HG03571 (cell line): ENCODE data around the gene WBP2.
"Not testable (repeated sequence)": the region's sequence is repeated elsewhere in the genome, so short reads cannot be mapped to it uniquely, and the experiment has no call there.

Experiments used
- ATAC-seq: cut with Tn5 transposase; IDR thresholded peaks from one replicate; pipeline ENCODE4 v1.9.1; 2021; ENCODE audit not compliant: unreplicated experiment

Gene WBP2

DNA sequence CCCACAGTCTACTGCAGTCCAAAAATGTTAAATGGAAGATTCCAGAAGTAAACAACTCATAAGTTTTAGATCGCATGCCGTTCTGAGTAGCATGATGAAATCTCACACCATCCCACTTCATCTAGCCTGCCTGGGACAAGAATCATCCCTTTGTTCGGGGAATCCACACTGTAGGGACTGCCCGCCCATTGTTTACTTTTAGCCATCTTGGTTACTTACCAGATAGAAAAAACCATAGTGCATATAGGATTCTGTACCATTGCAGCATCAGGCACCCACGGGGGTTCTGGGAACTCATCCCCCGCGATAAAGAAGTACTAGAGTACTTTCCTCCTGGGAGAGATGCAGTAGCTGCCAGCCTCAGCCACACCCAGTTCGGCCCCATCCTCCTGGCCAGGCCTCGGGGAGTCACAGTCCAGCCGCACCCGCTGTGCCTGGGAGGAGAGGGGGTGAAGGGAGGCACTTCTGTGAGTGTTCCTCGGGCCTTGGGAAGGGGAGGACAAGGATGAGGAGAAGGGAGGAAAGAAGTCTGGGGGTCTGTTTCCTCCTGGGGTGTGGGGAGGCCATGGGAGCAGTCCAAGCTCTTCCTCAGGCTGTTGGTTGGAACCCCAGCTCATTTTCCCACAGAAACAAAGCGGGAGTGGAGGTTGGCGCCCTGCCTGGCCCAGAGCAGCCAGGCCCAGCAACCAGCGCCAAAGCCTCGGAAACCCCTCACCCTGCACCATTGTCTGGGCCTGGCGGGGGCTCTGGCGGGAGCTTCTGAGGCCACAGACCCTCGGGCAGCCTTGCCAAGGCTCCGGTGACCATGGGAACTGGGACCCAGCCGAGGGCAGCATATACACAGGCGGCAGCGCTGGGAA is 14.4 kb upstream of the WBP2 start:
- ATAC-seq, result no peak

DNA sequence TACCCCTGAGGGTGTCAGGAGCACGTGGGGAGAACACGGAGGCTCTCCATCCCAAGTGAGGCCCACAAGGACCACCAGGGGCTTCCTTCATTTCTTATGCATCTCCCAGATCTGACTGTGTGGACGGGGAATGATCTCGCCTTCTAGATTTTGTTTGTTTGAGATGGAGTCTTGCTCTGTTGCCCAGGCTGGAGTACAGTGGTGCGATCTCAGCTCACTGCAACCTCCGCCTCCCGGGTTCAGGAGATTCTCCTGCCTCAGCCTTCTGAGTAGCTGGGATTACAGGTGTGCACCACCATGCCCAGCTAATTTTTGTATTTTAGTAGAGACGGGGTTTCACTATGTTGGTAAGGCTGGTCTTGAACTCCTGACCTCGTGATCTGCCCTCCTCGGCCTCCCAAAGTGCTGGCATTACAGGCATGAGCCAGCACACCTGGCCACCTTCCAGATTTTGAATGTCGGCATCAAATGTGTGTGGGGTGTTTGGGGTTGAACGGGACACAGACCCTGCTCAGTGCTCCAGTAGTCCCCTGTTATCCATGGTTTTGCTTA is 13.7 kb upstream of the WBP2 start:
- not testable (repeated sequence) for ATAC-seq

DNA sequence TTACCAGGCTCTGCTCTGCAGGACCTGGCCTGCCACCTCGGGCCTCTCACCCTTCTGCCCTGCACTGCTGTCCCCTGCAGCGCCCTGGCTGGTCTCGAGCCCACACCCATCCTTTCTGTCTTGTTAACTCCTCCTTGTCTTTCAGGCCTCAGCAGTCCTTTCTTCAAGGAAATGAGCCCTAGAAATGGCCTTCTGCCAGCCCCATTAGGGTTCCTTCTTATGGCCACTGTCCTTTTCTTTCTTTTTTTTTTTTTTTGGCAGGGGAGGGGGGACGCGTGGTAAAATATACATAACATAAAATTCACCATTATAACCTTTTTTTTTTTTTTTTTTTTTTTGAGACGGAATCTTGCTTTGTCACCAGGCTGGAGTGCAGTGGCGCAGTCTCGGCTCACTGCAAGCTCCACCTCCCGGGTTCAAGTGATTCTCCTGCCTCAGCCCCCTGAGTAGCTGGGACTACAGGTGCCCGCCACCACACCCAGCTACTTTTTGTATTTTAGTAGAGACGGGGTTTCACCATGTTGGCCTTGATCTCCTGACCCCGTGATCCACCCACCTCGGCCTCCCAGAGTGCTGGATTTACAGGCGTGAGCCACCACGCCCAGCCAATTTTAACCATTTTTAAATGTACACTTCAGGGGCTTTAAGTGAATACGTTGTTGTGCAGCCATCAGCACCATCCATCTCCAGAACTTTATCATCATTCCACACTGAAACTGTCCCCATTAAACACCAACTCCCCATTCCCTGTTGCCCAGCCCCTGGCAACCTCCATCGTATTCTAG is 10.5 kb upstream of the WBP2 start:
- ATAC-seq, result not testable (repeated sequence)

DNA sequence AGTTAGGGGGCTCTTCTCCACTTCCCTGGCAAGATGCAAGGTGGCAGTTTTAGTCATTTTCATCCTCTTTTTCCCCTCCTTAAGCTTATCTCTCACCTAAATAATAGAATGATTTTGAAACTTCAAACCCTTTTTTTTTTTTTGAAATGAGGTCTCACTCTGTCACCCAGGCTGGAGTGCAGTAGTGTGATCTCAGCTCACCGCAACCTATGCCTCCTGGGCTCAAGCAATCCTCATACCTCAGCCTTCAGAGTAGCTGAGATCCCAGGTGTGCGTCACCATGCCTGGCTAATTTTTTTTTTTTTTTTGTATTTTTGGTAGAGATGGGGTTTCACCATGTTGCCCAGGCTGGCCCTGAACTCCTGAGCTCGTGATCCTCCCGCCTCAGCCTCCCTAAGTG is 9.8 kb upstream of the WBP2 start:
- not testable (repeated sequence) for ATAC-seq

DNA sequence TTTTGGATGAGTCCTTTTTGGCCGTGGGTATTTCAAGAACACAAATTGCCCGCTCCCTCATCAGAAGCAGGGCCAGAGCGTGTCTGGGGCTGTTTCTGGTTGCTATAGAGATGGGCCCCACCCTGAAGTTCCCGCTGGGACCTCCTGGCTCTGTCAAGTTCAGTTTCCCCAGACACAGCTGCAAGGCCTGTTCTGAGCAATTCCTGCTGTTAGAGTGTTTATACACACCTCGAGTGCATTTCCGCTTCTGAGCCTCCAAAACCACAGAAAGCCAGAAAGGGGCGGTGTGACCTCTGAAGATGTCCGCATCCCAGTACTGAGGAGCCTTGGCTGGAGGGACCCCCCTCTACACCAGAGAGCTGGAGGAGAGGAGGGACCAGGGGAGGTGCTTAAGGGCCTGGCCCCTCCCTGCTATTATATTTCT is 9.3 kb upstream of the WBP2 start:
- ATAC-seq, result peak; percentile 81

DNA sequence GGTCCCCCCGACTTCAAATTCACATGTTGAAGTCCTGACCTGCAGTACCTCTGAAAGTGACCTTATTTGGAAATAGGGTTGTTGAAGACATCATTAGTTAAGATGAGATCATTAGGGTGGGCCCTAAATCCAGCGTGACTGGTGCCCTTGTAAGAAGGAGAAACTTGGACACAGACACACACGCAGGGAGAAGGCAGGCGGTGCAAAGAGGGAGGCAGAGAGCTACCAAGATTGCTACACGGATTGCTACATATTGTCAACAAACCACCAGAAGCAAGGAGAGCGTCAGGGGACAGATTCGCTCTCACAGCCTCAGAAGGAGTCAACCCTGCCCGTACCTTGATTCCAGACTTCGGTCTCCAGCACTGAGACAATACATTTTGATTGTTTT is 6.8 kb upstream of the WBP2 start:
- ATAC-seq, result no peak

DNA sequence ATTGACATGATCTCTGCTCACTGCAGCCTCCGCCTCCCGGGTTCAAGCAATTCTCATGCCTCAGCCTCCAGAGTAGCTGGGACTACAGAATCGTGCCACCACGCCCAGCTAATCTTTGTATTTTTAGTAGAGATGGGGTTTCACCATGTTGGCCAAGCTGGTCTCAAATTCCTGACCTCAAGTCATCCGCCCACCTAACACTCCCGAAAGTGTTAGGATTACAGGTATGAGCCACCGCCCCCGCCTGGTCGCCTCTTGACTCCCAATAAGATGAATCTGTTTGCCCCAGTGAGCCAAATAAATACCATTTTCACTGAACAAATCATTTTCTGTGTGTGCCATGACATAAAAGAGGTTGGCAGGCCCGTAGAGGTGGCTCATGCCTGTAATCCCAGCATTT is 4.2 kb upstream of the WBP2 start:
- not testable (repeated sequence) for ATAC-seq

DNA sequence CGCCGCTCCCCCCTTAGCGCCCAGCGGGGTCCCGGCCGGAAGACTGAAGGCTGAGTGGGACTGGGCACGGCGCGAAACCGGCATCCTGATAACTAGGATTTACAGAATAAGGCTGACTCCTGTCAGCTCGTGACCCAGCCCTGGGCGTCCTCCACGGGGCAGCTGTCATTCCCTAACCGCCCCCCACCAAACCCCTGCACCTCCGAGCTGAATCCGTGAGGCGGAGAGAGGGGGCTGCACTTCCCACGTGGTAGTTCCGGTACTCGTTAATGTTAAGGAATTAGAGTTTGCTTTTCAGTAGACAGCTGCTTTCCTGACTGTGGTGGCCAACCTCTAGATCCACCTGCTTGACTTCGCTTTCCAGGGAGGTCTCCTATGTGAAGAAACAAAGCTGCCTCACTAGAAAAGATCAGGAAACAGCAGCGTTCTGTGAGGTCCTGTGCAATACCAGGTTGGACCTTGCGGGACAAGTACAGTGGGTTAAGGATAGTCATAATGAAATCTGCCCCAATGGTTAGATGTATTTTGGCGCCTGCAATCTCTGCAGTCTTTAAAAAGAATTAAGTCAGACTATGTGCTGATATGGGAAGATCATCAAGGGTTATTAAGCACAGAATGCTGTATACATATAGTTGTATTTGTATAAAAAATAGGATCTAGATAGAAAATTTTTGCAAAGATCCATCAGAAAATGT is 1.1 kb upstream of the WBP2 start:
- no peak for ATAC-seq

DNA sequence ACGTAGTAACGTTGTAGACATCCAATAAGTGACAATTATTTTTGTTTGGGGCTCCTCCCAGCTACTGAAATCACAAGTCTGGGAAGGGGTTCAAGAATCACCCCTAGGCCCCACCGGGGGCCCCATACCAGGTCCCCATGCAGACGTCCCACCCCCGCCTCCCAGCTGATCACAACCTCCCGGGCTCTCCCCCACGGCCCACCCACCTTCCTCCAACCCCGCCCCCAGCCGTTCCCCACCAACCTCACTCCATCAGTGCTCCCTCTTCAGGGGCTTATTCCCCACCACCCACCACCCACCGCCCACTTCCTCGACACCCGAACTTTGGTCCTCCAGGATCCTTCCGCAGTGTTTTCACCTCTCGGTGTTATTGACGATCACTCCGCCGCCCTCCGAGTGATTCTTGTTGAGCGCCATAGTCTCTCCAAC is 240 bp downstream of the WBP2 start:
- ATAC-seq, result peak; percentile 0

DNA sequence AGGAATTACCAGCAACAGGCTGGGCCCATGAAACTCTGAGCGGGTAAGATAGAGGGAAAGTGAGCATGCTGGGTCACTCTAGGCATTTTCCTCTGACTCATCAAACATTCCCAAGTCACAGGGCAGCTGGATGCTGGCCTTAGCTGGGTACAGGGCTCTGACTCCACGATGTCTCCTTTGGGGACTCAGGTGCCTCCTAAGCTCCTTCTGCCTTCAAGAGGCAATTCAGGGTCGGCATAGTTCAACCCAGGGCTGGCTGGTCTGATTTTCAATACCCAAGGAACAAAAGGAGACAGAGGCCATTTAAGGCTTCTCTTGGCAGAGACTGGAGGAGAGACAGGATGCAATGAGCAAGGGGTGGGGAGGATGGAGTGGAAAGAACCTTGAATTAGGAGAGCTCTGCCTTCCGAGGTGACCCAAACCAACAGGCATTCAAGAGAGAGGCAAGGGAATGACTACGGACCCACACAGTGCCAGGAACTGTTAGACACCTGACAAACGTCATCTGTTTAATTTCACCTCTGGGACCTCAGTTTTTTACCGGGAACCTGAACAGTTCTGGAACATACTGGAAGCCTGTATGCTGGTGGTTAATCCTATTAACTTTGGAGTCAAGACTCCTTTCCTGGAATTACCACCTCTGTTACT is 910 bp downstream of the WBP2 start:
- ATAC-seq, result no peak

DNA sequence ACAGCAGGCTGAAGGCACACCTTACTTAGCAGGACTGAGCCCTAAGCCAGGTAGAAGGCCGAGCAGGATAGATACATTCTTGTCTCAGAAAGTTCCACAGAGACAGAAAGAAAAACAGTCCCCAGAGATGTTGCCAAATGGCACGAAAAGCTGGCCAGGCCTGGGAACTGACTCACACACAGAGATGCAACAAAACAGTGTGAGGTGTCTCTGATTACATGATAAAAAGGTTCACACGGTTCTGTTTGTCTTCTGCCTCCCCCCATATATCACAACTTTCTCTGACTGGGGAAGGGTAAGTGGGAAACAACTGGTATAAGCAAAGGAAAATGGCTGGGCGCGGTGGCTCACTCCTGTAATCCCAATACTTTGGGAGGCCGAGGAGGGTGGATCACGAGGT is 1.7 kb downstream of the WBP2 start:
- ATAC-seq, result no peak

DNA sequence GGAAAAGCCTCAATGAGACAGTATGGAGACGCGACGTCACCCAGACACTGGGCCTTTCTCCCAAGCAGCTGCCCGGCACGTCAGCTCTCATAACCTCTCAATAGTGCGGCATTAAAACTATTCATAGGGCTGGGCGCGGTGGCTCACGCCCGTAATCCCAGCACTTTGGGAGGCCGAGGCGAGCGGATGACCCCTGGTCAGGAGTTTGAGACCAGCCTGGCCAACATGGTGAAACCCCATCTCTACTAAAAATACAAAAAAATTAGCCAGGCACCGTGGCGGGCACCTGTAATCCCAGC is 3.5 kb downstream of the WBP2 start:
- ATAC-seq, result not testable (repeated sequence)

DNA sequence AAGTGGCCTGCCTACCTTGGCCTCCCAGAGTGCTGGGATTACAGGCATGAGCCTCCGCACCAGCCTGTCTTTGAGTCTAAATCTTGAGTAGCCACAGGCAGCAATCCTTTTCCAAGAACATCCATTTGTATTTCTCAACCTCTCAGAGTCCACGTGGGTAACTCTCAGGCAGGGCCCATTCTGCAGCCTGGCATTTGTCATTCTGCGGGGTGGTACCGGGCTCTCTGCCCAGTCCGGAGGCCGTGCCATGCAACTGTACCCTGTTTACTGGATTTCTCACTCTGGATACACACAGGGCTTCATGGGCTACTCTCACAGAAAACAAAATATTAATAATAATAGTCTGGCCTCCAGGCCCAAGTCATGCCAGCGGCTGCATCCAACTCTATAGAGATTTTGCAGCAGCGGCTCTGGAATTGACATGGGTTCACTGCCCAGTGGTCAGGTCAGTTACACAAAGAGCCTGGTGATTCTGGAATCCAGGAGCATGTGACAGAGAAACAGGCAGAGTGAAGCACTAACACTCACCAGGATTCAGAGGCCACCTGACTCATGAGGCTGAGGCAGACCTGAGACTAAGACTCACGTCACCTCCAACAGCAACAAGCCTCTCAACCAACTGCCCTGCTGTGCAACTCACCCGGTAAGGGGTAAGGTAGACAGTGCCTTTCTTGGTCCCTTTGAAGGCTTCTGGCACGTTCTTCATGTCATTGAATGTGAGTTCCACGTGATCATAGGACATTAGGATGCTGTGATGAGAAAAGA is 4.0 kb downstream of the WBP2 start:
- no peak for ATAC-seq

DNA sequence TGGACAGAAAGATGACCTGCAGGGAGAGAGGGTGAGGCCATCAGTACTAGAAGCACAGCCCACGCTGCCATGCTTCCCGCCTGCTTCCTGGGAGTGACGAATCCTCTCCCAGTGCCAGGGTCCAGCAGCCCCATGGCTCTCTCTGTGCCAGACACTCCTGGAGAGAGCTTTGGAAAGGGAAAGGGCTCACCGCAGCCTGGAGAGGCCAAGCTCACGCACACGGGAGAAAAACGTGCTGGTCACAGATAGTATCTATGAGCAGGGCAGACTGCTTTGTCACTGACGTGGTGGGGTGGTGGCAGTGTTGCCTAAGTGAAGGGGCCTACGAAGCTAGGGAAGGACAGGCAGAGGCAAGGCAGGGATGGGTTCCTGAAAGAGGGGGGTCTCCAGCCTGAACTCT is 5.4 kb downstream of the WBP2 start:
- no peak for ATAC-seq

DNA sequence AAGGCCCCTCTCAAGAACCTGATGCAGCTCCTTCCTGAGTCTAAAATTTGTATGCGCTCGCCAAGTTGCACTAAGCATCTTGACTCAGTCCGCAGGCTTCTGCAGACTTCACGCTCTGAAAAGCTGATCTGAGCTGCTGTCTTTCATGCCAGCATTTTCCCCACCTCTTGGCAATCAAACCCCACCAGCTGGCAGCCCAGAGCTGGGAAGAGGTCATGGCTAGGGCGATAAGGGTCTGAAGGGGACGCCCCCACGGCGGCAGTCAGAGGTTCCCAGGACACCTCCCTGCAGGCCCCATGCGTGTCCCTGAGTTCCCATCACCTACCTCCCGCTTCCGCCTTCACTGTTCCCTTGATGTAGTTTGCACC is 5.9 kb downstream of the WBP2 start:
- no peak for ATAC-seq

DNA sequence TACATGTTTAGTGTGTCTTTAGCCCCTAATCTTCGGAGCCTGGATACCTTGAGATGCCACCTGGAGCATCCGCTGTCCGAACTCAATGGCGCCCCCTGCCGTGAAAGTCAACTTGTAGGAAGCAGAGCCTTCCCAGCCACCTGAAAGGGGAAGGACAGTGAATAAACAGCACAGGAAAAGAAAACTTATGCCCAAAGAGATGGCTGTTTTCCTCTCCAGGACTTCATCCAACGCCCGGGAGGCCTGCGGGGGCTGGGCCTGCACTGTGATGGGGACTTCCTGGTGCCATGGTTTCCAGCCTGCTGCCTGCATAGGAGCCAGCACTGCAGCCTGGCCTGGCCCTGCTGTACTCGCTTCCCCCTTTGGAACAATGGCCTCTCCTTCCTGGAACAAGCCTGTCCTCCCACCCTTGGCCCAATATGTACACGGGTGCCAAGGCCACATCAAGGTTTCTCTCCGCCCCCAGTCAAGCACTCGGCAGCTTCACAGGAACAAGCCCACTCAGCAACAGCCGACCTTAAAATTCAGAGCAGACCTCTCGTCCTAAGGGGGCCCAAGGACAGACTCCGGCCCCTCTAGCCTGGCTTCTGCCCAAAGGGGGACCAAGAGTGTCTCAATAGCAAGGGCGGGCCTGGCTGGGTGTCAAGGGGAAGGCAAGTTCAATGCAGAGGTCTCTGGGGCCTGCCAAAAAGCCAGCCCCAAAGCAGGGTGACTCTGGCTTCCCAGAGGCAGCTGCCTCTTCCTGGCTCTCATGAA is 6.4 kb downstream of the WBP2 start:
- no peak for ATAC-seq

DNA sequence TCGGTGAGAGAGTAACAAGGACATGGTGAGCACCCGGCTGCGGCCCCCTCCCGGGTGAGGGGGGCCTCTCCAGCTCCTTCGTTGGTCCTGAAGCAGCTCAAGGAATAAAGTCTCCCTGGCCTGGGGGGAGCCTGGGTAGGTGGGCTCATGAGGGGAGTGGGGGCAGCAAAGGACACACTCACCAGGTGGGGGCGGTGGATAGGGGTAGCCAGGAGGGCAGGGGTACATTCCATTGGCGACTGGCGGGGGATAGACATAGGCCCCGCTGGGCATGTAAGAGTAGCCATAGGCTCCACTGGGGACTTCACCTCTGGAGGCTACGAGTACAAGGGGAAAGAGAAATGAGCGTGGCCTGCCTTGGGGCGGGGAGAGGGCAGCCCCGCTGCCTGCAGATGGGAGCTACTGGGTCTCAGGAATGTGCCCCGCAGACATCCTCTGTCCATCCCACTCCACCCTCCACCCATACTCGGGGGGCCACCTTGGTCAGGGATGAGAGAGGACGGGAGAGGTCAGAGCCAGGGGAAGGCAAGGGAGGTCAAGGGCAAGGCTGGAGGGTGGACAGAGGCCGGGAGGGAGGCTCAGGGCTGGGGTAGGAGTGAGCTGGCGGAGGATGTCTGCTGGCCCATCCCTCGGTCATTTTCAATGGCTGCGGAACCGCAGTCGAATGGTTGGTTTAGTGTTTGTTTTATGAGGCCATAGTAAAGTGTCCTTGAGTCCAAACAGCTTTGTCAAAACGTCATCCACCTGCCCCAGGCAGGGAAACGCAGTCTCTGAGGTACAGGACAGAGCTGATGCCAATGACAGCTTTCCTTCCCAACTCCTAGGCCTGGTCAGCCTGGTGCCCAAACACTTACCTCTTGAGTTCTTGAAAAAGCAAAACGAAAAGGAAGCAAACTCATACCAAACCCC is 7.3 kb downstream of the WBP2 start:
- ATAC-seq, result no peak
